CD4-positive, alpha-beta T cell treated with Interleukin-6 at 100 ng/mL for 8 hours (primary cell): ENCODE data around the gene TBC1D17.

Experiments
- DNase-seq: peaks from one replicate; pipeline ENCODE4 v3.0.0-alpha.2; 2020; ENCODE audit warnings: mixed read lengths, low spot score

Gene TBC1D17

GRCh38 chr19:49877020-49877878, at the start of gene TBC1D17, which contains the start of gene AKT1S1:
Gene TBC1D17 (plus strand): TSS chr19:49877702. CDS start chr19:49877724, 22 bp downstream.
Gene AKT1S1 (minus strand): TSS chr19:49877355. CDS start chr19:49873295, 4,060 bp downstream.
- peak; percentile 100 for DNase-seq

GRCh38 chr19:49829200-49829599, 48.3 kb upstream of the TBC1D17 start:
- DNase-seq = no peak

GRCh38 chr19:49829721-49830120, 47.8 kb upstream of the TBC1D17 start:
- no peak for DNase-seq

- DNase-seq = no peak
These were observed 46.7 kb upstream of the TBC1D17 start for GRCh38 chr19:49830766-49831165.

GRCh38 chr19:49831592-49831991, 45.9 kb upstream of the TBC1D17 start:
- no peak for DNase-seq

- DNase-seq = no peak
These were observed 44.9 kb upstream of the TBC1D17 start for GRCh38 chr19:49832556-49832955.

GRCh38 chr19:49833599-49833998, 43.9 kb upstream of the TBC1D17 start:
- no peak for DNase-seq

- DNase-seq = no peak
These were observed 41.9 kb upstream of the TBC1D17 start for GRCh38 chr19:49835562-49835961.

- no peak for DNase-seq
These were observed 41.1 kb upstream of the TBC1D17 start for GRCh38 chr19:49836176-49837008.

- DNase-seq = no peak
These were observed 40.5 kb upstream of the TBC1D17 start for GRCh38 chr19:49837009-49837310.

- no peak for DNase-seq
These were observed 40.1 kb upstream of the TBC1D17 start for GRCh38 chr19:49837425-49837824.

- DNase-seq = no peak
These were observed 38.5 kb upstream of the TBC1D17 start for GRCh38 chr19:49838885-49839588.

GRCh38 chr19:49839713-49840112, 37.8 kb upstream of the TBC1D17 start:
- DNase-seq = no peak

GRCh38 chr19:49840321-49840720, 37.2 kb upstream of the TBC1D17 start:
- no peak for DNase-seq

- DNase-seq = no peak
These were observed 36.7 kb upstream of the TBC1D17 start for GRCh38 chr19:49840736-49841249.

- DNase-seq = no peak
These were observed 34.2 kb upstream of the TBC1D17 start for GRCh38 chr19:49843265-49843664.

GRCh38 chr19:49844138-49845095, 33.1 kb upstream of the TBC1D17 start:
- DNase-seq = no peak

GRCh38 chr19:49845414-49845813, 32.1 kb upstream of the TBC1D17 start:
- DNase-seq = no peak

- no peak for DNase-seq
These were observed 31.1 kb upstream of the TBC1D17 start for GRCh38 chr19:49846408-49846807.

- DNase-seq = peak; percentile 39
These were observed 29.5 kb upstream of the TBC1D17 start for GRCh38 chr19:49847731-49848696.
